Keratinocyte (primary cell): ENCODE measurements around the gene ADGRG6.

ENCODE experiments used
- CTCF ChIP-seq, 3 experiments: IDR thresholded peaks in 1 of 3; conservative IDR thresholded peaks in 1 of 3; optimal IDR thresholded peaks in 1 of 3; 2 replicates in 2 of 3; 3 replicates in 1 of 3; pipeline versions ENCODE3 to v1.5.1; 2011; ENCODE audit warnings: low read length in 3 of 3, mild to moderate bottlenecking in 3 of 3, moderate library complexity in 2 of 3, control low read depth in 1 of 3, inconsistent platforms in 1 of 3; ENCODE audit not compliant: insufficient read depth in 2 of 3; ENCODE audit errors: extremely low read depth in 1 of 3
- EZH2 ChIP-seq: IDR thresholded peaks from one replicate; pipeline ENCODE4 v1.6.1; 2012; ENCODE audit warnings: inconsistent platforms, mild to moderate bottlenecking, low read length, moderate library complexity

DNA sequence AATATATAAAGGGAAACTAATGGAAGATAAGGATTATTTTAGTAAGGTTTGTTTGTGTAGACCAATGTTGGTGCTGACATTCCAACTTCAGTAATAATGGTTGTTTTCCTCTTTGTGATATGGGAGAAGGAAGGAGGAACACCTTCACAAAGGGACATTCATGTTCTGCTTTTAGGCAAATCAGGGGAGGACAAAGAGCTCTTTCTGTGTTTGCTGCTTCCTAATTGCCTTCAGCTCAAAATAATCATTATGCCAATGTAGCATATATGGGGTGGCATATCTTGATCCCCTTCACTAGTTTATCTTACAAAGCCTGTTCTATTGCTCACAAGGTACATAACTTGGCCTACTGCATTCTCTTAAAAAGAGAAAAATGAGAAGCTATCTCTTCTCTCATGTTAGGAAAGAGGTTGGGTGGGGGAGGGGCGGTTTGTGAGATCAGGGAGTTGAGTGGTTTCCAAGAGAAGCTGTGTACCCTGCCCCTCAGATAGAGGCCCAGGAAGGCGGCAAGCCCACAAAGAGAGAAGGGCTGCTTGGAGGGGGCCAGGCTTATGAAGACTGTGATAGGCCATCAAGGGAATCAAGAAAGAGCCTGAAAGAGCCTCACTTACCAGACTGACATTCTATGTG, 4.7 kb upstream of the ADGRG6 start:
- TF ChIP-seq CTCF (optimal IDR thresholded peaks at IDR 0.05 in 1 of 3, IDR thresholded peaks at IDR 0.05 in 1 of 3, conservative IDR thresholded peaks at IDR 0.05 in 1 of 3; ENCODE audit: extremely low read depth in 1 of 3, insufficient read depth in 2 of 3, low read length in 3 of 3) = no peak
- no peak for TF ChIP-seq EZH2
